GM23338 (cell line): ENCODE results near the gene SEMA4D.

Source experiments
- EZH2phosphoT487 ChIP-seq: fragments of 200-600 bp; sonication (generic); IDR thresholded peaks from one replicate; pipeline ENCODE4 v1.8.1; 2018; ENCODE audit warnings: antibody characterized with exemption; ENCODE audit not compliant: unreplicated experiment
- JUNB ChIP-seq: IDR thresholded peaks from one replicate; pipeline ENCODE4 v1.6.1; 2016; ENCODE audit warnings: antibody characterized with exemption; ENCODE audit not compliant: unreplicated experiment
- TF ChIP-seq, protein P1 (sequence below), 2 experiments: fragments of 200-600 bp in 1 of 2; sonication (generic) in 1 of 2; conservative IDR thresholded peaks; 2 replicates each; pipeline versions ENCODE4 v1.5.1 to v1.6.1; 2016 to 2017; ENCODE audit warnings: antibody characterized with exemption in 2 of 2, low read depth in 2 of 2, mild to moderate bottlenecking in 2 of 2, moderate library complexity in 1 of 2
- TF ChIP-seq, protein P2 (sequence below): IDR thresholded peaks from one replicate; pipeline ENCODE4 v1.6.1; 2018; ENCODE audit warnings: antibody characterized with exemption; ENCODE audit not compliant: unreplicated experiment

DNA sequence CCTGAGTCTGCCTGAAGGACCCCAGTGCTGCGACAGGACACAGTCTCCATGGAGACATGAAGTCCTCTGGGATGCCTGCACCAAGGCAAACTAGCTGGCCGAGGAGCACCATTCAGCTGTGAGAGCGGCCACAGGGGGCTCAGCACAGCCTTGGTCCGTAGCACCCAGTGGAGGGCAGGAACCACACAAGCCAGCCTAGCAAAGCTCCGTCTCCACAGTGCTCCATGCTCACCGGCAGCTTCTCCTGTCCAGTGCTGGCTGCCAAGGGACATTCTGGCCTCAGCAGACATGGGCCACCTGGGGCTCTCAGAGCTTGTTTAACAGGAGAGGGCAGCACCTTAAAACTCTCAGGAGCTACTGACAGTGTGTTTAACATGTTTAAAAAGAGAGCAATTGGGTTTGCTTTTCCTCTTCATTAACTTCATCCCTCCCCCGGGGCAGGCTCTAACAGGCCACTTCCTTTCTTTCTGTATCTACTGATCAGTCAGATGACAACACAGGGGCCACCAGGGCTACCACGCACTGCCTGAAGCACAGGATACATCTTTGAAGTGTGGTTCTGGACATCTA lies 122.6 kb downstream of the SEMA4D start:
- TF ChIP-seq EZH2phosphoT487 (no peak), JUNB (no peak)
- TF ChIP-seq, protein P1, sequence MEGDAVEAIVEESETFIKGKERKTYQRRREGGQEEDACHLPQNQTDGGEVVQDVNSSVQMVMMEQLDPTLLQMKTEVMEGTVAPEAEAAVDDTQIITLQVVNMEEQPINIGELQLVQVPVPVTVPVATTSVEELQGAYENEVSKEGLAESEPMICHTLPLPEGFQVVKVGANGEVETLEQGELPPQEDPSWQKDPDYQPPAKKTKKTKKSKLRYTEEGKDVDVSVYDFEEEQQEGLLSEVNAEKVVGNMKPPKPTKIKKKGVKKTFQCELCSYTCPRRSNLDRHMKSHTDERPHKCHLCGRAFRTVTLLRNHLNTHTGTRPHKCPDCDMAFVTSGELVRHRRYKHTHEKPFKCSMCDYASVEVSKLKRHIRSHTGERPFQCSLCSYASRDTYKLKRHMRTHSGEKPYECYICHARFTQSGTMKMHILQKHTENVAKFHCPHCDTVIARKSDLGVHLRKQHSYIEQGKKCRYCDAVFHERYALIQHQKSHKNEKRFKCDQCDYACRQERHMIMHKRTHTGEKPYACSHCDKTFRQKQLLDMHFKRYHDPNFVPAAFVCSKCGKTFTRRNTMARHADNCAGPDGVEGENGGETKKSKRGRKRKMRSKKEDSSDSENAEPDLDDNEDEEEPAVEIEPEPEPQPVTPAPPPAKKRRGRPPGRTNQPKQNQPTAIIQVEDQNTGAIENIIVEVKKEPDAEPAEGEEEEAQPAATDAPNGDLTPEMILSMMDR (conservative IDR thresholded peaks at IDR 0.05; ENCODE audit: low read depth in 2 of 2): no peak
- TF ChIP-seq, protein P2, sequence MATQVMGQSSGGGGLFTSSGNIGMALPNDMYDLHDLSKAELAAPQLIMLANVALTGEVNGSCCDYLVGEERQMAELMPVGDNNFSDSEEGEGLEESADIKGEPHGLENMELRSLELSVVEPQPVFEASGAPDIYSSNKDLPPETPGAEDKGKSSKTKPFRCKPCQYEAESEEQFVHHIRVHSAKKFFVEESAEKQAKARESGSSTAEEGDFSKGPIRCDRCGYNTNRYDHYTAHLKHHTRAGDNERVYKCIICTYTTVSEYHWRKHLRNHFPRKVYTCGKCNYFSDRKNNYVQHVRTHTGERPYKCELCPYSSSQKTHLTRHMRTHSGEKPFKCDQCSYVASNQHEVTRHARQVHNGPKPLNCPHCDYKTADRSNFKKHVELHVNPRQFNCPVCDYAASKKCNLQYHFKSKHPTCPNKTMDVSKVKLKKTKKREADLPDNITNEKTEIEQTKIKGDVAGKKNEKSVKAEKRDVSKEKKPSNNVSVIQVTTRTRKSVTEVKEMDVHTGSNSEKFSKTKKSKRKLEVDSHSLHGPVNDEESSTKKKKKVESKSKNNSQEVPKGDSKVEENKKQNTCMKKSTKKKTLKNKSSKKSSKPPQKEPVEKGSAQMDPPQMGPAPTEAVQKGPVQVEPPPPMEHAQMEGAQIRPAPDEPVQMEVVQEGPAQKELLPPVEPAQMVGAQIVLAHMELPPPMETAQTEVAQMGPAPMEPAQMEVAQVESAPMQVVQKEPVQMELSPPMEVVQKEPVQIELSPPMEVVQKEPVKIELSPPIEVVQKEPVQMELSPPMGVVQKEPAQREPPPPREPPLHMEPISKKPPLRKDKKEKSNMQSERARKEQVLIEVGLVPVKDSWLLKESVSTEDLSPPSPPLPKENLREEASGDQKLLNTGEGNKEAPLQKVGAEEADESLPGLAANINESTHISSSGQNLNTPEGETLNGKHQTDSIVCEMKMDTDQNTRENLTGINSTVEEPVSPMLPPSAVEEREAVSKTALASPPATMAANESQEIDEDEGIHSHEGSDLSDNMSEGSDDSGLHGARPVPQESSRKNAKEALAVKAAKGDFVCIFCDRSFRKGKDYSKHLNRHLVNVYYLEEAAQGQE: no peak
